Osteocyte (in vitro differentiated cells): ENCODE data around the gene SCFD2. TPM values are rescaled to one million over a fixed set of nuclear protein-coding genes. Genes with fewer than 3 reads are reported as not detected.
"Not testable (repeated sequence)": the region's sequence is repeated elsewhere in the genome, so short reads cannot be mapped to it uniquely, and the experiment has no call there.

ENCODE experiments used
- DNase-seq: peaks from one replicate; pipeline ENCODE4 v3.0.0; 2021; ENCODE audit warnings: mixed read lengths; ENCODE audit not compliant: unreplicated experiment; ENCODE audit errors: extremely low spot score
- H3K27ac Mint-ChIP-seq: one replicate; pipeline ENCODE4 v1.8.0; 2021; ENCODE audit warnings: mild to moderate bottlenecking, mixed read lengths; ENCODE audit not compliant: unreplicated experiment
- H3K27me3 Mint-ChIP-seq: one replicate; pipeline ENCODE4 v1.8.0; 2021; ENCODE audit warnings: mixed read lengths; ENCODE audit not compliant: unreplicated experiment
- H3K36me3 Mint-ChIP-seq: one replicate; pipeline ENCODE4 v1.8.0; 2021; ENCODE audit warnings: mixed read lengths; ENCODE audit not compliant: unreplicated experiment
- H3K4me1 Mint-ChIP-seq: one replicate; pipeline ENCODE4 v1.8.0; 2021; ENCODE audit warnings: mixed read lengths; ENCODE audit not compliant: unreplicated experiment
- H3K4me3 Mint-ChIP-seq: one replicate; pipeline ENCODE4 v1.8.0; 2021; ENCODE audit warnings: mild to moderate bottlenecking, moderate library complexity, mixed read lengths; ENCODE audit not compliant: unreplicated experiment
- H3K9me3 Mint-ChIP-seq: one replicate; pipeline ENCODE4 v1.8.0; 2021; ENCODE audit warnings: mixed read lengths; ENCODE audit not compliant: unreplicated experiment
- CTCF ChIP-seq: fragments of 200-600 bp; sonication (generic); IDR thresholded peaks from 2 replicates; pipeline ENCODE4 v1.5.0; 2021; ENCODE audit warnings: antibody characterized with exemption, mild to moderate bottlenecking, moderate library complexity
- total RNA-seq: library from RNA; stranded (reverse); gene quantifications from 2 replicates; pipeline ENCODE4 v1.2.1, GENCODE V29; 2021

Gene SCFD2
- total RNA-seq, 1 donor from 2014 or later = 14.0 TPM

GRCh38 chr4:53240573-53240972, 125.3 kb downstream of the SCFD2 start:
- H3K4me3 Mint-ChIP-seq = no peak overlapping the region

GRCh38 chr4:53238352-53238751, 127.5 kb downstream of the SCFD2 start:
- H3K27ac Mint-ChIP-seq, H3K36me3 Mint-ChIP-seq, DNase-seq, H3K27me3 Mint-ChIP-seq, H3K9me3 Mint-ChIP-seq, H3K4me3 Mint-ChIP-seq, H3K4me1 Mint-ChIP-seq: not testable (repeated sequence)

More at GRCh38 chr4:53240573-53240972, 125.3 kb downstream of the SCFD2 start:
- Mint-ChIP-seq H3K27ac (no peak overlapping the region), H3K27me3 (no peaks in the 10 kb centered on the region), H3K4me1 (no peaks in the 10 kb centered on the region), H3K9me3 (peaks cover 15% of the 10 kb centered on the region), H3K36me3 (peaks cover 8% of the 10 kb centered on the region)
- no peak for TF ChIP-seq CTCF
- DNase-seq = no peak

- H3K36me3 Mint-ChIP-seq, H3K27ac Mint-ChIP-seq, H3K9me3 Mint-ChIP-seq, H3K27me3 Mint-ChIP-seq, H3K4me3 Mint-ChIP-seq, H3K4me1 Mint-ChIP-seq, DNase-seq: not testable (repeated sequence)
Measured at GRCh38 chr4:53237811-53238210, 128.1 kb downstream of the SCFD2 start.

- DNase-seq, H3K27ac Mint-ChIP-seq, H3K27me3 Mint-ChIP-seq, H3K9me3 Mint-ChIP-seq, H3K4me1 Mint-ChIP-seq, H3K4me3 Mint-ChIP-seq, H3K36me3 Mint-ChIP-seq: not testable (repeated sequence)
Measured at GRCh38 chr4:53236624-53237023, 129.2 kb downstream of the SCFD2 start.

DNA sequence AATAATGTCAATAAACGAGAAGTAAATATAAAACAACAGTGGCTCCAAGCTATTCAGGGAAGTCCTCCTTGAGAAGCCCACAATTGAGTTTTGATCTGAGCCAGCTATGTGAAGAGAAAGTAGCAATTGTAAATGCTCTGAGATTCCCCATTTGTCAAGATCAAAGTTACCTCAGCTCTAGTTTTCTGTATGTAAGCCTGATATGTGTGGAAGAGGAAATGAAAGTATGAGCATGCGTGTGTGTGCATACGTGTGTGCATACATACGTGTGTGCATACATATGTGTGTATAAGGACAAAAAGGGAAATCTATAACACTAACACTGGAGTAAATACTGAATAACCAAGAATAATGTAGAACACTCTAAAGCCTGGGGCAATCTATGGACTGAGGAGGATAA, 130.3 kb downstream of the SCFD2 start:
- Mint-ChIP-seq H3K36me3 (no peaks in the 10 kb centered on the region), H3K4me1 (peaks cover 7% of the 10 kb centered on the region), H3K4me3 (no peak overlapping the region), H3K27ac (no peak overlapping the region), H3K9me3 (no peaks in the 10 kb centered on the region), H3K27me3 (no peaks in the 10 kb centered on the region)
- no peak for TF ChIP-seq CTCF
- DNase-seq = no peak

DNA sequence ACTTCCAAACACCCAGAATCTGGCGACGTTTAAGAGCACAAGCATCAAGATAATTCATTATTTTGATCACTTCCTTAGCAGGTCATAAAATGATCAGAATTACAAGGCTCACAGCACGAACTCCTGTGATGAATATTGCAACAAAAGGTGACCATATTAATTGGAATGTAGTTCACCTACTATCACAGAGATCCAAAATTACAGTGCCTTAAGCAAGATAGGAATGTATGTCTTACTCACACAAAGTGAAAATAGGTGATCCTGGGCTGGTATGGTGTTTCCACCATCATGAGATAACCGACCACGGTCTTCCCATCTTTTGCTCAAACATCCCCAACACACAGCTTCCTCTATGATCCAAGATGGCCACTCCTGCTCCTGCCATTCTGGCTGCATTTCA, 131.2 kb downstream of the SCFD2 start:
- TF ChIP-seq CTCF = no peak
- H3K4me3 Mint-ChIP-seq = no peak overlapping the region
- H3K36me3 Mint-ChIP-seq = no peaks in the 10 kb centered on the region
- DNase-seq = no peak
- no peaks in the 10 kb centered on the region for H3K27me3 Mint-ChIP-seq
- no peaks in the 10 kb centered on the region for H3K9me3 Mint-ChIP-seq
- peaks cover 7% of the 10 kb centered on the region for H3K4me1 Mint-ChIP-seq
- H3K27ac Mint-ChIP-seq = no peak overlapping the region

DNA sequence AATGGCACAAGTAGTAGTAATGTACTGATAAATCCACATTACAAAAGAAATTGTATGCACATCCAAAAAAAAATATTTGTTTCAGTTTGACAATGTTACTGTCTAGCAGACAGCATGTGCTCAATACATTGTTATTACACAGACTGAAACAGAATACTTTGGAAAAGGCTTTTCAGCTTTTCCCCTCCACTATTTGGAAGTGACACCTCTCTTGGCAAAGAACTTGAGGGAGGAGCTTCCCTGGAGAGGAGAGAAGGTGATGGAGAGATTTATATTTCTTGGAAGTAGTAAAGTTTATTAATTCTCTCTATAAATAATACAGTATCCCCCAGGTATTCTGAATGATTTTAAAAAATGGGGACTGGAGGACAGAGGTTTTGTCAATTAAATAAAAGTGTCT, 131.8 kb downstream of the SCFD2 start:
- Mint-ChIP-seq H3K4me3 (no peak overlapping the region), H3K36me3 (no peaks in the 10 kb centered on the region), H3K27ac (no peak overlapping the region), H3K27me3 (no peaks in the 10 kb centered on the region), H3K9me3 (no peaks in the 10 kb centered on the region), H3K4me1 (peaks cover 7% of the 10 kb centered on the region)
- TF ChIP-seq CTCF = no peak
- DNase-seq = no peak
